Glomerular endothelial cell (primary cell): Measurements from ENCODE around the gene FGFR2. TPM values are rescaled to one million over a fixed set of nuclear protein-coding genes. Genes with fewer than 3 reads are reported as not detected.

Experiments
- DNase-seq: peaks from one replicate; pipeline ENCODE4 v3.0.0-alpha.2; 2011; ENCODE audit warnings: low read depth, low spot score; ENCODE audit errors: extremely low read depth
- total RNA-seq: library from RNA; depleted of rRNA; stranded (reverse); fragments of >200 nt; gene quantifications from 2 replicates; pipeline ENCODE4 v1.2.3, GENCODE V29; 2015

The FGFR2 gene
- total RNA-seq, 1 donor from 2014 or later = 0.23 TPM

DNA sequence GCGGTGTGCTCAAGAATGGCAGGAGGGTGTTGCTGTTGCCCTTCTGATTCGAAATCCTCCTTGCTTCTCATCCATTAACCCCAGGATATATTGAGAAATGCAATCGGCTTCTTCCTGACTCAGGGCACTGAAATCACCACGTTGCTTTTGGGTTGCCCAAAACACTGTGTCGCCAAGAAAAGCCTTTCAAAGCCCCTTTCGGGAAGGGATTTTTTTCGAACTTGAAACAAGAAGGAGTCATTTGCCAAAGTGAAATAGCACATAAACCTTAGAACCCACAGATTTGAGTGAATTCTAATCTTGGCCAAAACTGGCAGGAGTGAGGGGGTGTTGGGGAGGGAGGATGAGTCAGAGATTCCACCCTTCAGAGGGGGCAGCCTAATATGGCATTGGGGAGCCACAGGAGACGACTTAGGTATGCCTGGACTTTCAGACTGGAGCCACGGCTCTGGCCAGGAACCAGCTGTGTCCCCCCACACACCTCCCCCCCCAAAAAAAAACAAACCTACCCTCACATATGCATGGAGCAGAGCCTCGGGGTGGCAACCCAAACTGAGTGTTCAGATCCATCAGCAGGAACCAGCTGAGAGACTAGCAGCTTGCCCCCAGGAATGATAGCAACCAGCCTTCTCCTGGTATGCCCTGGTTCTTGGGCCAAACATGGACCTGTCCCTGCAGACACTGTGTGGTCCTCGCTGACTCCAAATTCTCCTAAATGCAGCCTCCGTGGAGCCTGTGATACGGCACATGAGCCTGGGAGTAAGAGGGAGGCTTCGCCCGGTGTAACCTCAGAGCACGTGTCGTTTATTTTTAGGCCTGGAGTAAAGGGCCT is 138.4 kb downstream of the FGFR2 start:
- DNase-seq = no peak

DNA sequence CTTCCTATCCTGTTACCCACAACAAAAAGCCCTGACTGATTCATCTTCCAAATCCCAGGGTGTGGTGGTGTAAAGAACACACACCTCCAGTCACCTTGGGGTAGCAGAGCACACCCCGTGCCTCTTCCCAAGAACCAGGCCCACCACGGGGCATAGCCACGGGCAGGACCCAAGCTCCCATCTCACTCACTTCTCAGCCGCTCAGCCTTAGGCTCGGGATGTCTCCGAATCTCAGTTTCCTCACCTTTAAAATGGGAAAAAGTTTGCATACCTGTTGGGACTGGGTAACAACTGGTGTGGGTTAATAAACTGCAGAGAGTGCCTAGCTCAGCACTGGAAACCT is 139.0 kb downstream of the FGFR2 start:
- DNase-seq = no peak

DNA sequence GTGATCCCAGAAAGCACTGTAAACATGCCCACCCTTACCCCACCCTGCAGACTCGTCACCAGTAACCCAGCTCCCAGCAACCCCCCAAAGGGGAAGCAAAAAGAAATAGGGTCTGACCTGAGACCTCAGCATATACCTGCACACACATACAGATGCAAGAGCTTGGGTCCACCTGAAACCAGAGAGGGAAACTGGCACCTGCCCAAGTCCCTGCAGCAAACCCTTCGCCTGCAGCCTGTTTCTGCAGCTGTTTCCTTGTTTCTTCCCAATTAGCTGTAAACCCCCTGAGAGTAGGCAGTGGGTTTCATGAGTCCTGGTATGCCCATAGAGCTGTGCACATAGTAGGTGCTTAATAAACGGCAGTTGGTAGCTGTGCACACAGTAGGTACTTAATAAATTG is 140.5 kb downstream of the FGFR2 start:
- no peak for DNase-seq

DNA sequence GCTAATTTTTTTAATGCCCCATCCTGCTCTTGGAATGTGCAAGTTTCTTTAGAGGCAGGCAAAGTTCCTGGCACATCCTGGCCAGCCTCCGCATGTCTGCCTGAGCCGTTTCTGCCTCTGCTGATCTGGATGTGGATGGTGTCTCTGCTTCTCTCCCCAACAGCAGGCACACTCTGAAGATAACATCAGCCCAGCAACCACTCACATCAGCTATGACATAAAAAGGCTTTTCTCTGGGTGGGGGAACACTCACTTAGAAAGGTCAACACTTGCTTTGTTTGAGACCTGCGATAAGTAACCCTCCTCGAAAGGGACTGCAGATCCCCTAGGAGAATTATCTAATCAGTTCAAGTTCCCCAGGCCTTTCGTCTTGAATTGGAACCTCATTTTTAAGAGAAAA is 142.9 kb downstream of the FGFR2 start:
- DNase-seq = no peak

DNA sequence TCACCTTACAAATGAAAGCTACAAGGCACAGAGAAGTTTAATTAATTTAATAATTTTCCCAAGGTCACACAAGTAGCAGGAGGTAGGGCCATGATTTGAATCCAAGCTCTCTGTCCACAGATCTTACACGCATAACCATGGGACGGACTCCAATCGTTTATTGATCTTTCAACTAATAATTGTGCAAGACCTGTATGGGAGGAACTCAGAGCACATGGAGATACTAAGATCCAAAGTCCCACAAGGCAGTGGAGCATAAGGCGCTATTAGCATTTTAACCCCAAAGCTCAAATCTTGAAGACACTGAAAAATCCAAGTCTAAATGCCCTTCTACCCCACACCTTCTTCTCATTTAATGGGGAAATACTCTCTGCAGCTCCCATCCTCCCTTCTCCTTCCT is 143.5 kb downstream of the FGFR2 start:
- DNase-seq = no peak

DNA sequence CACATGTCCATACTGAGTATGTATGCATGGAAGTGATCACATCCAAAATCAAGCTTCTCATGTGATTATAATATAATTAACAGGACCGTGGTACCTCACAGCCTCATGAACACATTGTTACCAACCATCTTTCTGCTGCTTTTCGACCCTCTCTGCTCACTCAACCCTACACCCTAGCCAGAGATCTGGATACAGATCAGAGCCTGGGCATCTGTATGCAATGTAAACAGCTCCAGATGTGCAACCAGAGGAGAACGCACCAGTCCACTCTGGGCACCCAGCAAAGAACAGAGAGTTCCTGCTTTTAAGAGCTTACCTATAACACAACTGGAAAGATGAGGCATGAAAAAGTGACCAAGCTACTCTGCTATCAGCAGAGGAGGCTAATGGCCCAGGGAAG is 145.1 kb downstream of the FGFR2 start:
- DNase-seq = no peak

DNA sequence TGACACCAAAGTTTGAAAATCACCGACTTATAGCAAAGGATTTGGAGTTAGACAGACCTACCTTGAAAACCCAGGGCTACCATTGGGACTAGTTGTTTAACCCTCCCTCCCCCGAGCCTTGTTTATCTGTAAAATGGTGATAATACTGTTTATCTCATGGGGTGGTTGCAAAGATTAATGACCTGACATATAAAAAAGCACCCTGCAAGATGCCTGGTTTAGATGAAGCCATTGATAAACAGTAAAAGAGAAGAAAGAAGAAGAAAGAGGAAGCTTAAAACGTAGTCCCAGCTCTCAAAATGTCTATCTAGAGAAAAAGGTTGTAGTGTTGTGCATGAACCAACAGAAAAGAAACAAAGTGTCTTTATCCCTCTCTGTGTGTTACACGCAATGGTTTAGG is 145.7 kb downstream of the FGFR2 start:
- DNase-seq = no peak

DNA sequence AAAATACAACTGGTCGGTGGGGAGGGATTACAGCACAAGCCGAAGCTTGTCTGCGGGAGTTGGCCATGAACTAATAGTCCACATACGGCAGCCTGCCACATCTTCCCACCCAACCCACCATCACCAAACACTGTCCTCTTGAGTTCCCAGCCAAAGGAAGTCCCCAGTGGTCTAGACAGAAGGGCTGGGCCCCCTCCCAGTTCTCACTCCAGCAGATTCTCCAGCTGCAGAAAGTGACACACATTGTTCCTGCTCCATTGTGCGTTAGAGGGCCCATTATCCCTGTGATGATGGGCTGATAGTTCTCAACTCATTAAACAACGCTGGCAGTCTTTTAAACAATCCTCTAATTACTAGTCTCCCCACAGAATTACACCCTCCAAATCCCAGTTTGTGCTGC is 148.0 kb downstream of the FGFR2 start:
- no peak for DNase-seq

DNA sequence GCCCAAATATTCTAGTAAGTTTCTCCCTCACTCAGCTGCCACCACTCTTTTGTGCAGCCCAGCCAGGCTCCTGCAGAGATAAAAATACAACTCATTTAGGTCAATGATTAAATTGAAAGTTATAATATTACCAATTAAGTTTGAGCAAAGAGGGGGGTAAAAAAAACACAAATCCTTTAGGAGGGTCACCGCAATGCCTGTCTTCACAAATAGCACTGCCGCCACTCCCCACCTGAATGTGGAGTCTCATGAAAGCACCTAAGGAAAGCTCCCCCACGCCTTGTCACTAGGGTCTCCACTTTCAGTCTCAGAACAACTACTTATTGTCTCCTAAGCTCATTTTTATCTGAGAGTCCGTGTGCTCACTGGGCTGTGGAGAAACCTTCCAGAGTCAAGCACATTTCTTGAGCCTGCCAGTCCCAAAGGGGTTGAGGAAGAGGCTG is 148.7 kb downstream of the FGFR2 start:
- DNase-seq = no peak

DNA sequence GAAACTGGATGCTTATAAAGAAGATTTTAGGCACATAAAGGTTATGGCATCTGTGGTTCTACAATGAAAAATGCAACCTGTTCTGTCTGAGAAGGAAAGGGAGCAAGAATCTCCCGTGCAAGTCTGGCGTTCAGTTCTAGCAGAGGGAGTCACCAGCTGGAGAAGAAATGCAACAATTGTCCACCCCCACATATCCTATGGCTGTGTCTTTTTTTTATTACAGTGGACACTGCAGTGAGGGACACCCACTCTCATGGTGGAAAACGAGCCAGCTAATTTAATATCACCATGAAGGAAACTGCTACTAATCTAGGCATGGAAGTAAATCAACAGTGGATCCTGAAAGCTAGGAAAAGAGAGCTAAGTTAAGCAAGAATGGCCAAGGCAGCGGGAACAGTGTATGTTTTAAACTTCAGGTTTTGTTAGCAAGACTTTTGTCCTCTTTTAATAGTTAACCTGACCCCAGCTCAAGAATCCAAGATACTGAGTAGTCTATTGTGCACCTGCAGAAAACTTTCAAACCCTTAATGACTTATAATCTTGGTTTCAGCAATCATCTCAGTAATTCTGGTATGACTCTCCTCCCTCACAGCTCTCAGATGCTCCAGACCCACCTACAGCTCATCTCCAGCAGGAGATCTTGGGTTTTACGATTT is 149.3 kb downstream of the FGFR2 start:
- no peak for DNase-seq

DNA sequence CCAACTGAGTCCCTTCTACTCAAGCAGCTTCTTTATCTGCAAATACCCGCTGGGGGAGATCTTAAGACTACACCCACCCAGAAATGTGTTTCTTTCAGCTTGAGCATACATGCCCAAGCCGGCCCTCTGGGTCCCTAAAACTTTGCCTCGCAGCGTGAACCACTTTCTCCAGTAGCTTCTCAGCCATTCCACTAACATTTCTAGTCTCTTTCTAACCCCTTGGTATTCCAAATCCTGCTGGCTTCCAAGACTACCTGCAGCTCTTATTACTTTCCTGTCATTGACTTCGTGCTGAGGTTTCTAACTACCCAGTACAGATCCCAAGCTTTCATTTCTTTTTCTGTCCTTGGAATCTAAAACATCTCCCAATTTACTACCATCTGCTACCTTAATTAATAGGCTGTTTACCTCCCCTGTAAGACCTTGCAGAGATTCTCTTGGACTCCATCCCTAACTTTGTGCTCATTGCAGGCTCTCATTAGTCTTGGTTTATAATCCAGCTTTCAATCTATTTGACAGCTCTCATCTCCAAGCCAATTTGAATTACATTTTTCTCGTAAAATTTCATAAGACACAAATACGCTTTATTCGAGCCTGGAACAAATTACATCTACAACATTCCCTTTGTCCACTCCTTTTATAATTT is 153.6 kb downstream of the FGFR2 start:
- DNase-seq = no peak

DNA sequence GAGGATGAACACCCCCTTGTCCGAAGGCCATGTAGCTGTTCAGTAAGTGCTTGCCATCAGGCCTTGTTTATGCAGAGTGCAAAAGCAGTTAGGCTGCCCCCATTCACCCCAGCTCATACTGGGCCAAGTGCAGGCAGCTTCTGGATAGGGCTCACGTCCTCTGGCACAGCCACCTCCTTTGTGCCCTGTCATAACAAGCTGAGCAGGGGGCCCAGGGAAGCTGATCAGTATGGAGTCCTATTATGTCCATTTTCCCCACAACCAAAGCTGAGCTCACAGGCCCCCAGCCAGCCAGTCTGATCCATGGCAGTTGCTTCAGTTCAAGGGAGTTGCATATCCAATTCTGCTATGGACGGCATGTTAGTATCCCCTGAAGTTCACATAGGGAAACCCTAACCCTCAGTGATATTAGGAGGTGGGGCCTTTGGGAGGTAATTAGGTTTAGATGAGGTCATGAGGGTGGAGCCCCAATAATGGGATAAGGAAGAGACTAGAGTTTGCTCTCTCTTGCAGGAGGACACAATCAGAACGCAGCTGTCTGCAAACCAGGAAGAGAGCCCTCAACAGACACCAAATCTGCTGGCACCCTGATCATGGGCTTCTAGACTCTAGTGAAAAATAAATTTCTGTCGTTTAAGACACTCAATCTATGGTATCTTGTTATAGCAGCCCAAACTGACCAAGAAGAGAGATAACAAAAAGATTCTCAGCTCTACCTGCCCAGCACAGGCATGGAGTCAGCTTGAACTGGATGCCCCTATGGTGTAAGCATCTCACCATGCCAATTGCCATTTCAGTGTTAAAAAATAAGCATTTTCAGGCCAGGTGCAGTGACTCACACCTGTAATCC is 155.9 kb downstream of the FGFR2 start:
- DNase-seq = no peak

DNA sequence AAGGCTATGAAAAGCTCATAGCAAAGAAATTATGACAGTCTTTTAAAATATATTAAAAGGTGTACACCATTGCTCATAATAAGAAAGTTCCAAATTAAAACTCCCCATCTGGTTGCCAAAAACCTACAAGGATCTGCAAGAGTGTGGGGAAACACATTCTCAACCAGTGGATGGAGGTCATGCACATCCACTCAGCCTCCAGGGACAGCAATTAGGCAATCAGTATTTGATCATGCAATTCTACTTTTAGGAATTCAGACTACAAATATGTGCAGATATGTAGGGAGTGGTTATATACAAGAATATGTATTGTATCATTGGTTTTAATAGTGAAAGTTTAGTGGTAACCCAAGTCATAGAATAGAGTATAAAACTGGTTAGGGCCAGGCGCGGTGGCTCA is 157.8 kb downstream of the FGFR2 start:
- DNase-seq = no peak

DNA sequence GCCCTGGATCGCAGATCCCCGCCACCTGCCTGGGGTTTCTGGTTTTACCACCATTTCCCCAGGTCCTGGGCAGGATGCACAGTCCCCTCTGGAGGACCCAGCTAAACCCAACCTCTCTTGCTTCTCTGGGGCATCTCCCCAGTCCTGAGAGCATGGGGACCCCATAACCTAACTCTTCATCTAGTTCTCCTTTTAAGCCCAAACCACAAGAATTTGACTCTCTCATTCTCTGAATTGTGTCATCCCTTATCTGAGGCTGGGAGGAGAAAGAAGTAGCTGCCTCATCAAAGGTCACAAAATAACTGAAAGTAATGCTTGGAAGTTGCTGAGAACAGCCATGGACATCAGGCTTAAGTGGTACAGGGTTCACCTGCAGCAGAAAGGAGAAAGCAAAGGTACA is 159.9 kb downstream of the FGFR2 start:
- DNase-seq = no peak

DNA sequence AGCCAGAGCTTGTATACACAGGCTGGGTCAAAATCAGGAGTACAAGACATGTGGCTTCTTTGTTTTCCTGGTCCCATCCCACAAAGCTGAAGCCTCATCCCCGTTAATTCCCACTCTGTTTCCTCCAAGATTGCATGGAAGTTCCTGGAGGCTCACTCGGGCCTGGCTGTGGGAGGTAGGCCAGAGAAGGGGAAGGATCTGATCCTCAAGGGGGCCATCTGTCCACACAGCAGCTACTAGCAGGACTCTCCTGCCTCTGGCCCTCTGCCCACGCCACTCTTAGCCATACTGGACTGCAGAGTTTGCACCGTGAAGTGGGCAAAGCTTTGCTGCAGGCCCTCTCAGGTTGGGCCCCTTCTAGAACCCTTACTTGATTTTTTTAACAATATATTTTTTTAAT is 160.6 kb downstream of the FGFR2 start:
- DNase-seq = no peak

DNA sequence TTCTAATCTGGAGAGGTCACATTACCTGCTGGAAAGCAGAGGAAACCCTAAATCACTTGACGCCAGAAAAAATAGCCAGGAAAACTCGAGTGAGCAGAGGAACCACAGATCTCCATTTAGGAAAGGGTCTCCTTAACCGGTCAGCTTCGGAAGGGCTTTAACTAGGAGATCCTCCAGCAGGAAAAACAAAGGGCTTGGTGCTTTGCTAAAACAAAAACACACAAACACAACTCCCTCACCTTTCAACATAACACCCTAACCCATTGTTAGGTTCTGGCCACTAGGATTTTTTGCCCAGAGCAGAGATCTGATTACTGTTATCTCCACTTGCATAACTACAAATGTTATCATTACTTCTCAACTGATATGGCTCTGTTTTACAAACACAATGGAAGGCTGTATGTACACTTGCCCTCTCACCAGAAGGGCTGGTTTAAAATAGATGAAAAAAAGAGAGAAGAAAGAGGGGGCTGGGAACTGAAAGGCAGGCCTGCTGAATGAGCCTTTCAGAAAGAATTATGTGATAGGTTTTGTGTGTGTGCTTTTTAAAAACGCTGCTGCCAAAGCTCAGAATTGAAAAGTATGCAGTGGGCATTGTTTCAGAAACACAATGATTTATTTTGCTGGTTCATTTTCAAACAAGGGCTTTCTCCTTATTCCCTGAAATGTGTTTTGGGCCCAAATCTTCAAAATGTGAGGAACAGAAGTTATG is 161.5 kb downstream of the FGFR2 start:
- DNase-seq = no peak

DNA sequence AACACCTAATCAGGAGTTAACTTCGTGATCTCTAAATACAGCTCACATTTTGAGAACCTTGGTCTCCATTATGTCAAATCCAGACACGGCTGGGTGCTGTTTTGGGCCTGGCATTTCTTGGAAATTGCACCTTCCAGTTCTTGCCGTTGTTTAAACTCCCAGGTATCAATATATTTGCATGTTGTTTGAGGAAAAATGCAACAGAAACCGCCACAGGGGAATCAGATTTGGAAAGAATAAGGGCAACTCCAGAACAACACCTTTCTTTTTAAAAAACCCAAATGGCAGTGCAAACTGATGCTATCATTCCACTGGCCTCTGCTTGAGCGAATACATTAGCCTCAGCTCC is 162.0 kb downstream of the FGFR2 start:
- no peak for DNase-seq

DNA sequence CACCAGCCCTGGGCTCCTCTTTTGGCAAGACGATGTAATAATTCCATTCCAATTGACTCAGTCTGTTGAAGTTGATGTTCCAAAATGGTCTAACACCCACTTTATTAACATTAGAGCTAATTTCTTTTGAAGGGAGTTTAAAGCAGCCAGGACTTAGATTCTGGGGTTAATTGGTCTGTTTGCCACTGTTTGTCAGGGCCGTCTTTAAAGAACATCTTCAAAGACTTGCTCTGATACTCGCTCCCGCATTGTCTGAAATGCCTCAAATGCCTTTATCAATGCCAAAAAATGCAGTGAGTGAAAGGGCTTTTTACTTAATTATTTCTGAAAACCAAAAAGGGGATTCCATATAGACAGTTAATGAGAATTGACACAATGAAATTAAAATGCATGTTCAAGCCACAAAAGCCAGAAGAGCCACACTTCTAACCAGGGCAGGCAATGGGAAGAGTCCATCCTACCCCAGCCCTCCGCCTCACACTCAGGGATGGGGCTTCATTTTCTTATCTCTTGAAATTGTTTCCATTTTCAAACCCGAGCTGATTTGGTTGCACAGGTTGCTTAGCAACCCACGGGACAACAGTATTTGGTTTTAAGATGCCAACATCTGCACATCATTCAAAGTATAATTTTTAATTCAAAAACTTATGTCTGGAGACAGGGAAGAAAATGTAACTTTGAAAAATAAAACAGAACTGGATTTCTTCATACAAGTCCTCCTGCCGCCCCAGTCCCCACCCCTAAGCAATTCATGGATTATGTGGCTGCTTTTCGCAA is 163.0 kb downstream of the FGFR2 start:
- DNase-seq = no peak

DNA sequence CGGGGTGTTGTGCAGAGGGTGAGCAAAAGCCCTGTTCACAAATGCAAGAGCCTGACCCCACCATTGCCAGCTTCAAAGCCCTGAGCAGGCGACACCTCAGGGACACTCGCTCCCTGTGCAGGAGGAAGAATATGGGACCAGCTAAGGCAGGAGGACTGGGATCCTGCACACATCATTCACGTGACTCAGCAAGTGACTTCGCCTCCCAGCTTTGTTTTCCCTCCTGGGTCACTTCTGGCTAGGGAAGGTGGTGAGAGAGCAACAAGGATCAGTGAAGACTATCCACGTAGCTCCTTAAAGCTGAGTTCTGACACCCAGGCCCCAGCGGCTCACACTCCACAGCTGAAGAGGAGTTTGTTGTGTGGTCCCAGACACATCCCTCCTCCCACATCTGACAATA is 164.3 kb downstream of the FGFR2 start:
- no peak for DNase-seq

DNA sequence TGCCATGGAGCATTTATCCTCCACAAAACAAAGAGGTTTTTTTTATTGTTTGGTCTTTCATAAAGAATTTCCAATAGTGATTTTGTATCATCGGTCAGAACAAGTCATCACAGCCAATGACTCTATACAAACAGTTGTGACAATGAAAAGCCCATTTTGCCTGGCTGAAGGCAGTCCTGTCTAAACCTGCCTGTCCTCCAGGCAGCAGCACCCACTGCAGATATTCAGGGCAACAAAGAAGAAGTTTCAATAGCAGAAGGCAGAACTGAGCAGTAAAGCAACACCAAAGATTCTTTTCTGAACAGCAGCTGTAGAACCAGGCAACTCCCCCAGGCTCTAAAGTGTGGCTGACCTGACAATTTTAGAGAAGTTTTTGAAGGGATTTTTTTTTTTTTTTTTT is 169.4 kb downstream of the FGFR2 start:
- DNase-seq = no peak
